NCI-H345 (cell line): ENCODE measurements around the gene RBPMS2.

ENCODE experiments used
- DNase-seq: peaks from one replicate; lab custom pipeline; 2025; lab: John Stamatoyannopoulos, UW

The RBPMS2 gene

GRCh38 chr15:64693134-64693533 is 82.3 kb downstream of the RBPMS2 start:
- no peak for DNase-seq

- DNase-seq, result no peak
Observed at GRCh38 chr15:64691896-64692565, 83.4 kb downstream of the RBPMS2 start.

GRCh38 chr15:64690578-64691296 is 84.7 kb downstream of the RBPMS2 start:
- DNase-seq, result no peak

GRCh38 chr15:64690008-64690407 is 85.4 kb downstream of the RBPMS2 start:
- DNase-seq, result no peak
